Panc1 (cell line): ENCODE measurements around the gene AKR1B1.

Experiments used
- SIN3A ChIP-seq: IDR thresholded peaks from 2 replicates; pipeline ENCODE4 v1.6.1; 2012; ENCODE audit warnings: low read depth, mild to moderate bottlenecking, low read length, moderate library complexity, borderline replicate concordance; ENCODE audit not compliant: insufficient read depth
- TF ChIP-seq, protein P1 (sequence below): fragments of 450-650 bp; IDR thresholded peaks from 2 replicates; pipeline ENCODE4 v1.5.1; 2017; ENCODE audit warnings: mild to moderate bottlenecking
- TF ChIP-seq, protein P2 (sequence below), 2 experiments: IDR thresholded peaks; 2 replicates each; pipeline ENCODE4 v1.6.1; 2011 to 2012; ENCODE audit warnings: low read depth in 2 of 2, control low read depth in 1 of 2, low read length in 1 of 2, mild to moderate bottlenecking in 1 of 2, moderate library complexity in 1 of 2; ENCODE audit not compliant: insufficient read depth in 1 of 2

DNA sequence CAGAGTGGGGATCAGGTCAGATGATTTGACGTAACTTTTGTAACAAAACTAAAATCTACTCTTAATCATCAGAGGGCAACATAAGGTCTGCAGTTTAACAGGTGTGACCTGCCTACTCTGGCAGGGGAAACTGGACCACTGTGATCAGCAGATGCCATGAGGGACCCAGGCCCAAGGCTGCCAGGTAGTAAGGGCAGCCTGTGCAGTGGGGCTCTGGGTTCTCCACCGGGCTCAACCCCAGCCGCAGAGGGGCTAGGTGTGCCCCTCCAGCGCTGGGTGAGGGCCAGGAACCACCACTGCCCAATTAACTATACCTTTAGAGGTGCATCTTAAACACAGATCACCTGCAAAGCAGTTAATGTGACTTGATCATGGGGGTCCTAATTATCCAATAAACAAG is 17.6 kb downstream of the AKR1B1 start:
- TF ChIP-seq, protein P1, sequence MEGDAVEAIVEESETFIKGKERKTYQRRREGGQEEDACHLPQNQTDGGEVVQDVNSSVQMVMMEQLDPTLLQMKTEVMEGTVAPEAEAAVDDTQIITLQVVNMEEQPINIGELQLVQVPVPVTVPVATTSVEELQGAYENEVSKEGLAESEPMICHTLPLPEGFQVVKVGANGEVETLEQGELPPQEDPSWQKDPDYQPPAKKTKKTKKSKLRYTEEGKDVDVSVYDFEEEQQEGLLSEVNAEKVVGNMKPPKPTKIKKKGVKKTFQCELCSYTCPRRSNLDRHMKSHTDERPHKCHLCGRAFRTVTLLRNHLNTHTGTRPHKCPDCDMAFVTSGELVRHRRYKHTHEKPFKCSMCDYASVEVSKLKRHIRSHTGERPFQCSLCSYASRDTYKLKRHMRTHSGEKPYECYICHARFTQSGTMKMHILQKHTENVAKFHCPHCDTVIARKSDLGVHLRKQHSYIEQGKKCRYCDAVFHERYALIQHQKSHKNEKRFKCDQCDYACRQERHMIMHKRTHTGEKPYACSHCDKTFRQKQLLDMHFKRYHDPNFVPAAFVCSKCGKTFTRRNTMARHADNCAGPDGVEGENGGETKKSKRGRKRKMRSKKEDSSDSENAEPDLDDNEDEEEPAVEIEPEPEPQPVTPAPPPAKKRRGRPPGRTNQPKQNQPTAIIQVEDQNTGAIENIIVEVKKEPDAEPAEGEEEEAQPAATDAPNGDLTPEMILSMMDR: no peak
- no peak for TF ChIP-seq SIN3A
- TF ChIP-seq, protein P2, sequence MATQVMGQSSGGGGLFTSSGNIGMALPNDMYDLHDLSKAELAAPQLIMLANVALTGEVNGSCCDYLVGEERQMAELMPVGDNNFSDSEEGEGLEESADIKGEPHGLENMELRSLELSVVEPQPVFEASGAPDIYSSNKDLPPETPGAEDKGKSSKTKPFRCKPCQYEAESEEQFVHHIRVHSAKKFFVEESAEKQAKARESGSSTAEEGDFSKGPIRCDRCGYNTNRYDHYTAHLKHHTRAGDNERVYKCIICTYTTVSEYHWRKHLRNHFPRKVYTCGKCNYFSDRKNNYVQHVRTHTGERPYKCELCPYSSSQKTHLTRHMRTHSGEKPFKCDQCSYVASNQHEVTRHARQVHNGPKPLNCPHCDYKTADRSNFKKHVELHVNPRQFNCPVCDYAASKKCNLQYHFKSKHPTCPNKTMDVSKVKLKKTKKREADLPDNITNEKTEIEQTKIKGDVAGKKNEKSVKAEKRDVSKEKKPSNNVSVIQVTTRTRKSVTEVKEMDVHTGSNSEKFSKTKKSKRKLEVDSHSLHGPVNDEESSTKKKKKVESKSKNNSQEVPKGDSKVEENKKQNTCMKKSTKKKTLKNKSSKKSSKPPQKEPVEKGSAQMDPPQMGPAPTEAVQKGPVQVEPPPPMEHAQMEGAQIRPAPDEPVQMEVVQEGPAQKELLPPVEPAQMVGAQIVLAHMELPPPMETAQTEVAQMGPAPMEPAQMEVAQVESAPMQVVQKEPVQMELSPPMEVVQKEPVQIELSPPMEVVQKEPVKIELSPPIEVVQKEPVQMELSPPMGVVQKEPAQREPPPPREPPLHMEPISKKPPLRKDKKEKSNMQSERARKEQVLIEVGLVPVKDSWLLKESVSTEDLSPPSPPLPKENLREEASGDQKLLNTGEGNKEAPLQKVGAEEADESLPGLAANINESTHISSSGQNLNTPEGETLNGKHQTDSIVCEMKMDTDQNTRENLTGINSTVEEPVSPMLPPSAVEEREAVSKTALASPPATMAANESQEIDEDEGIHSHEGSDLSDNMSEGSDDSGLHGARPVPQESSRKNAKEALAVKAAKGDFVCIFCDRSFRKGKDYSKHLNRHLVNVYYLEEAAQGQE (IDR thresholded peaks at IDR 0.05; ENCODE audit: insufficient read depth in 1 of 2, low read depth in 2 of 2, low read length in 1 of 2): no peak
